ENCODE results near the gene PCLAF. TPM values are rescaled to one million over a fixed set of nuclear protein-coding genes. Genes with fewer than 3 reads are reported as not detected.

Gene PCLAF
- total and polyA plus RNA-seq, 2 of the 8 experiments (the other 6 are each of a cell fraction or from before 2014, with no cell fraction given), result 76.2 to 124 TPM

- no peak overlapping the region for H2BK20ac ChIP-seq (ENCODE audit: low read length)
- H3K4me3 ChIP-seq (ENCODE audit: extremely low read depth in 1 of 4, insufficient read depth in 2 of 4, low read depth in 3 of 4, low read length in 4 of 4), result no peak overlapping the region
- no peak overlapping the region for H2AFZ ChIP-seq (ENCODE audit: low read length)
- peaks cover 0 to 4% (median 1%) of the 10 kb centered on the region in 4 experiments; a peak in 3 of 8 replicates for H3K36me3 ChIP-seq (ENCODE audit: control insufficient read depth in 2 of 4, insufficient read depth in 4 of 4, low read length in 3 of 4)
- no peak for DNase-seq (ENCODE audit: low read depth in 1 of 2, low spot score in 2 of 2)
- 97% methylated on average over 7 of the region's 7 CpGs; no CpG with 5 or more reads in 1 of the 2 experiments for WGBS, 2 experiments (ENCODE audit: extremely low coverage in 1 of 2, insufficient coverage in 1 of 2, insufficient read length in 1 of 2, insufficient replicate concordance in 2 of 2, low coverage in 1 of 2, low lambda C conversion rate in 2 of 2, missing lambda C conversion rate in 1 of 2)
- H2BK15ac ChIP-seq (ENCODE audit: low read length), result no peak overlapping the region
- H3K23me2 ChIP-seq (ENCODE audit: low read depth, low read length), result no peaks in the 10 kb centered on the region
- ChIA-PET POLR2A (ENCODE audit: partially characterized antibody) (interaction anchor here (0.7 to 1.1 kb wide), 3 partner anchors 250 to 611 kb away, joined by 3 to 5 read pairs (median 3); no protein-coding TSS in a partner anchor), CTCF (ENCODE audit: partially characterized antibody) (interaction anchor here (0.7 to 3.7 kb wide), 16 partner anchors 9 to 267 kb away, joined by 3 to 28 read pairs (median 4); partner anchors contain the start of genes TRIP4 and ZNF609)
- H3K4me1 ChIP-seq (replicated peaks in 1 of 4; ENCODE audit: control insufficient read depth in 3 of 4, insufficient read depth in 4 of 4, low read length in 3 of 4), result peaks cover 0 to 6% (median 2%) of the 10 kb centered on the region in 4 experiments; a peak in 3 of 7 replicates
- no peak overlapping the region for H3K27ac ChIP-seq (ENCODE audit: low read depth, low read length)
- H4K8ac ChIP-seq (ENCODE audit: extremely low read depth, insufficient read depth, low read length), result no peak overlapping the region
- no peak overlapping the region for H2AK5ac ChIP-seq (ENCODE audit: low read depth, low read length)
- no peak overlapping the region for H3K4ac ChIP-seq (replicated peaks; ENCODE audit: insufficient read length, low read depth, low read length)
- peak; percentile 41 to 47; a peak in 3 of 4 replicates for TF ChIP-seq RAD21 (IDR thresholded peaks at IDR 0.05 in 1 of 2, conservative IDR thresholded peaks at IDR 0.05 in 1 of 2; ENCODE audit: low read depth in 2 of 2, low read length in 2 of 2)
- TF ChIP-seq RNF2 (IDR thresholded peaks at IDR 0.05; ENCODE audit: borderline replicate concordance, low read depth, low read length, missing control alignments, poor library complexity, severe bottlenecking), result no peak
- TF ChIP-seq TAF1 (IDR thresholded peaks at IDR 0.05; ENCODE audit: low read depth, low read length), result no peak
- H2BK5ac ChIP-seq (ENCODE audit: low read depth, low read length), result no peak overlapping the region
- H4K91ac ChIP-seq (replicated peaks; ENCODE audit: insufficient read length, low read length), result no peak overlapping the region
- H2BK12ac ChIP-seq (ENCODE audit: low read depth, low read length), result no peak overlapping the region
- no peaks in the 10 kb centered on the region; a peak in 2 of 7 replicates for H3K27me3 ChIP-seq (replicated peaks in 1 of 4; ENCODE audit: control insufficient read depth in 3 of 4, extremely low read depth in 1 of 4, insufficient read depth in 3 of 4, low read length in 3 of 4)
- H4K5ac ChIP-seq (ENCODE audit: insufficient read length, low read depth, low read length), result no peak overlapping the region
- H3K9me3 ChIP-seq (ENCODE audit: insufficient read depth in 2 of 2, low read depth in 1 of 2, low read length in 1 of 2), result no peaks in the 10 kb centered on the region
- no peaks in the 10 kb centered on the region for H3K79me2 ChIP-seq (ENCODE audit: control insufficient read depth in 1 of 2, insufficient read depth in 2 of 2, low read length in 2 of 2)
- H3K9ac ChIP-seq (replicated peaks in 1 of 4; ENCODE audit: extremely low read depth in 1 of 4, low read depth in 3 of 4, low read length in 3 of 4), result no peak overlapping the region
- no peak overlapping the region for H2BK120ac ChIP-seq (replicated peaks; ENCODE audit: low read depth, low read length)
- H3K23ac ChIP-seq (ENCODE audit: insufficient read length), result no peak overlapping the region
- no peak overlapping the region for H3K56ac ChIP-seq (replicated peaks; ENCODE audit: insufficient read length, low read depth, low read length)
- no peak overlapping the region for H3K18ac ChIP-seq (ENCODE audit: extremely low read depth, low read length)
- H3K14ac ChIP-seq (ENCODE audit: insufficient read length), result no peak overlapping the region
- H3K4me2 ChIP-seq (ENCODE audit: insufficient read depth in 1 of 2, low read depth in 2 of 2, low read length in 2 of 2), result no peak overlapping the region
- peaks cover 0 to 2% of the 10 kb centered on the region in 2 experiments for H4K20me1 ChIP-seq (replicated peaks in 1 of 2; ENCODE audit: control insufficient read depth in 1 of 2, insufficient read depth in 2 of 2, low read length in 2 of 2)
- FAIRE-seq, result no peak
- no peaks in the 10 kb centered on the region for H3K79me1 ChIP-seq (ENCODE audit: low read depth, low read length)
These were observed 45.7 kb upstream of the PCLAF start for GRCh38 chr15:64426845-64427465.

All from H1 (cell line).